Left lung (tissue), 10 donors: ENCODE measurements around the gene FLYWCH1. TPM values are rescaled to one million over a fixed set of nuclear protein-coding genes. Genes with fewer than 3 reads are reported as not detected.

Source experiments
- ATAC-seq: fragments of 200-7000 bp; cut with Tn5 transposase; one replicate; pipeline ENCODE4 v1.9.1; 2020; ENCODE audit warnings: moderate library complexity
- DNase-seq, 4 donors: peaks; one replicate each; pipeline ENCODE4 v3.0.0-alpha.2; 2013 to 2020
- H3K27ac ChIP-seq, 2 donors: fragments of 200-600 bp; sonication (generic) in 1 of 2; one replicate each; pipeline versions ENCODE4 v1.5.0 to v1.8.0; 2020 to 2021
- H3K27me3 ChIP-seq, 2 donors: fragments of 200-600 bp; sonication (generic) in 1 of 2; one replicate each; pipeline versions ENCODE4 v1.5.0 to v1.8.0; 2020 to 2021
- H3K36me3 ChIP-seq, 2 donors: fragments of 200-600 bp; sonication (generic) in 1 of 2; one replicate each; pipeline versions ENCODE4 v1.5.0 to v1.8.0; 2020 to 2021
- H3K4me1 ChIP-seq, 2 donors: fragments of 200-600 bp; one replicate each; pipeline ENCODE4 v1.8.0; 2021
- H3K4me3 ChIP-seq, 2 donors: fragments of 200-600 bp; sonication (generic) in 1 of 2; one replicate each; pipeline versions ENCODE4 v1.5.0 to v1.8.0; 2020 to 2021; ENCODE audit warnings: mild to moderate bottlenecking in 1 of 2
- H3K9me3 ChIP-seq, 2 donors: fragments of 200-600 bp; sonication (generic) in 1 of 2; one replicate each; pipeline versions ENCODE4 v1.5.0 to v1.8.0; 2020 to 2021
- intact Hi-C, 2 donors: fragments of 100-400 bp; cut with DNase I; formaldehyde crosslinking; loops; one replicate each; pipeline versions ENCODE4 v1.11.2 to v1.14.2; 2022
- polyA plus RNA-seq, 6 donors: library from polyadenylated mRNA; unstranded; fragments of 120-200 nt; gene quantifications; one replicate each; pipeline ENCODE4 v1.2.1, GENCODE V29; 2013; ENCODE audit not compliant: insufficient read length in 6 of 6
- total RNA-seq, 2 donors: library from RNA; stranded (reverse); fragmentation: NEBNext Ultra II Directional; extraction: Animal tissue kit (Norgen Biotek cat#: 25700); gene quantifications; one replicate each; pipeline ENCODE4 v1.2.1, GENCODE V29; 2021
- TF ChIP-seq, protein P1 (sequence below), 2 donors: fragments of 200-600 bp; sonication (generic) in 1 of 2; IDR thresholded peaks; one replicate each; pipeline versions ENCODE4 v1.5.0 to v1.8.0; 2021; ENCODE audit warnings: antibody characterized with exemption in 2 of 2
- donor health status: DM: no; HTN: yes; CAD: no.
- donor health status: DM: no; HTN: no; CAD: no.

The FLYWCH1 gene
- total and polyA plus RNA-seq, 8 donors: 17.2 to 42.9 (median 26.4) TPM

GRCh38 chr16:2980227-2981176 lies 68.8 kb downstream of the FLYWCH1 start, which contains the start of gene PKMYT1:
Gene PKMYT1, minus strand, starts transcription at chr16:2980446. Its CDS starts 789 bp downstream, at chr16:2979657.
- H3K27ac ChIP-seq: peak within 1 kb of the TSS; percentile 74 to 86
- H3K27me3 ChIP-seq: no peaks in the 10 kb centered on the region
- no peaks in the 10 kb centered on the region for H3K9me3 ChIP-seq
- H3K4me1 ChIP-seq: peaks cover 11 to 42% of the 10 kb centered on the region in 2 donors
- peak within 1 kb of the TSS; percentile 50 to 70 for H3K4me3 ChIP-seq
- H3K36me3 ChIP-seq: peaks cover 0 to 3% of the 10 kb centered on the region in 2 donors
- DNase-seq (peak; percentile 91 to 97 (median 93)), ATAC-seq (peak; percentile 92)
- TF ChIP-seq, protein P1, sequence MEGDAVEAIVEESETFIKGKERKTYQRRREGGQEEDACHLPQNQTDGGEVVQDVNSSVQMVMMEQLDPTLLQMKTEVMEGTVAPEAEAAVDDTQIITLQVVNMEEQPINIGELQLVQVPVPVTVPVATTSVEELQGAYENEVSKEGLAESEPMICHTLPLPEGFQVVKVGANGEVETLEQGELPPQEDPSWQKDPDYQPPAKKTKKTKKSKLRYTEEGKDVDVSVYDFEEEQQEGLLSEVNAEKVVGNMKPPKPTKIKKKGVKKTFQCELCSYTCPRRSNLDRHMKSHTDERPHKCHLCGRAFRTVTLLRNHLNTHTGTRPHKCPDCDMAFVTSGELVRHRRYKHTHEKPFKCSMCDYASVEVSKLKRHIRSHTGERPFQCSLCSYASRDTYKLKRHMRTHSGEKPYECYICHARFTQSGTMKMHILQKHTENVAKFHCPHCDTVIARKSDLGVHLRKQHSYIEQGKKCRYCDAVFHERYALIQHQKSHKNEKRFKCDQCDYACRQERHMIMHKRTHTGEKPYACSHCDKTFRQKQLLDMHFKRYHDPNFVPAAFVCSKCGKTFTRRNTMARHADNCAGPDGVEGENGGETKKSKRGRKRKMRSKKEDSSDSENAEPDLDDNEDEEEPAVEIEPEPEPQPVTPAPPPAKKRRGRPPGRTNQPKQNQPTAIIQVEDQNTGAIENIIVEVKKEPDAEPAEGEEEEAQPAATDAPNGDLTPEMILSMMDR (IDR thresholded peaks at IDR 0.05): no peak
- intact Hi-C loops: no loop called here

- intact Hi-C loops: no loop called here
- no peak overlapping the region for H3K27ac ChIP-seq
- ATAC-seq: no peak
Observed at GRCh38 chr16:2981177-2981898, 69.6 kb downstream of the FLYWCH1 start.

DNA sequence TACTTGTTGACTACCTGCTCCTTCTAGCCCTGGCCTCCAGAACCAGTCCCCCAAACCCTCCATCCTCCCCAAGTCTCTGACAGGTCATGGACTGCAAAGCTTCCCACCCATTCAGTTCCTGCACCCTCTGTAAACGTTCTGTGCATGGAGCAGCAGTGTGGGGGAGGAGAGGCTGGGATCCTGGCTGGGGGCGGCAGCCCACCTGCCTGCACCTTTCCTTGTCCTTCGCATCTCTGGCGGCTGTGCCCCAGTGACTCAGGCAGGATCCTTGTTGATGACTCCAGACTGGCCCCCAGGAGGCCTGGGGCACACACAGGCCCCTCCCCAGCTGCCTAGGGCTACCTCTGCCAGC lies 70.1 kb downstream of the FLYWCH1 start:
- intact Hi-C loops: no loop called here

More at GRCh38 chr16:2981177-2981898, 69.6 kb downstream of the FLYWCH1 start:
- TF ChIP-seq, protein P1 (IDR thresholded peaks at IDR 0.05): no peak
- Histone ChIP-seq H3K4me1 (peaks cover 11 to 42% of the 10 kb centered on the region in 2 donors), H3K36me3 (no peaks in the 10 kb centered on the region), H3K27me3 (peaks cover 0 to 4% of the 10 kb centered on the region in 2 donors), H3K9me3 (no peaks in the 10 kb centered on the region), H3K4me3 (peak overlapping the region in 1 of 2 donors; percentile 70)
- no peak for DNase-seq

GRCh38 chr16:2982402-2982801 lies 70.7 kb downstream of the FLYWCH1 start:
- TF ChIP-seq, protein P1 (IDR thresholded peaks at IDR 0.05): no peak
- intact Hi-C loops: no loop called here
- H3K9me3 ChIP-seq: no peaks in the 10 kb centered on the region
- DNase-seq (no peak), ATAC-seq (no peak)
- H3K4me3 ChIP-seq: no peak overlapping the region
- H3K36me3 ChIP-seq: no peaks in the 10 kb centered on the region
- peaks cover 11 to 39% of the 10 kb centered on the region in 2 donors for H3K4me1 ChIP-seq
- H3K27me3 ChIP-seq: peaks cover 0 to 14% of the 10 kb centered on the region in 2 donors
- H3K27ac ChIP-seq: no peak overlapping the region

More for the DNA sequence above, 70.1 kb downstream of the FLYWCH1 start:
- H3K27me3 ChIP-seq: peaks cover 0 to 8% of the 10 kb centered on the region in 2 donors
- H3K4me3 ChIP-seq: no peak overlapping the region
- H3K36me3 ChIP-seq: no peaks in the 10 kb centered on the region
- TF ChIP-seq, protein P1 (IDR thresholded peaks at IDR 0.05): no peak
- no peaks in the 10 kb centered on the region for H3K9me3 ChIP-seq
- no peak for DNase-seq
- H3K27ac ChIP-seq: no peak overlapping the region
- peaks cover 11 to 42% of the 10 kb centered on the region in 2 donors for H3K4me1 ChIP-seq
- ATAC-seq: no peak
